GM12891 (cell line): ENCODE data around the gene PGAM5.
"Not testable (repeated sequence)": the region's sequence is repeated elsewhere in the genome, so short reads cannot be mapped to it uniquely, and the experiment has no call there.

Source experiments
- DNase-seq: peaks from one replicate; pipeline ENCODE4 v3.0.0; 2011; ENCODE audit warnings: low spot score; ENCODE audit not compliant: insufficient read length
- FAIRE-seq: peaks from 2 replicates; lab custom pipeline; 2011; peaks lifted over from hg19 to GRCh38; lab: Jason Lieb, UNC
- PAX5 ChIP-seq: IDR thresholded peaks from 2 replicates; pipeline ENCODE4 v1.6.1; 2011; ENCODE audit warnings: low read length, moderate library complexity, mild to moderate bottlenecking; ENCODE audit not compliant: insufficient read depth, severe bottlenecking
- POLR2A ChIP-seq: IDR thresholded peaks from 2 replicates; pipeline ENCODE4 v1.6.1; 2011; ENCODE audit warnings: low read depth, low read length, control low read depth
- POLR2AphosphoS5 ChIP-seq: IDR thresholded peaks from 2 replicates; pipeline ENCODE4 v1.6.1; 2011; ENCODE audit warnings: low read depth, low read length, control low read depth
- POU2F2 ChIP-seq: IDR thresholded peaks from 2 replicates; pipeline ENCODE4 v1.6.1; 2011; ENCODE audit warnings: low read depth, mild to moderate bottlenecking, control low read depth, low read length, moderate library complexity
- SPI1 ChIP-seq: IDR thresholded peaks from 2 replicates; pipeline ENCODE4 v1.6.1; 2011; ENCODE audit warnings: low read depth, low read length, control low read depth
- TAF1 ChIP-seq: IDR thresholded peaks from 2 replicates; pipeline ENCODE4 v1.6.1; 2011; ENCODE audit warnings: low read depth, low read length, control low read depth

The PGAM5 gene

DNA sequence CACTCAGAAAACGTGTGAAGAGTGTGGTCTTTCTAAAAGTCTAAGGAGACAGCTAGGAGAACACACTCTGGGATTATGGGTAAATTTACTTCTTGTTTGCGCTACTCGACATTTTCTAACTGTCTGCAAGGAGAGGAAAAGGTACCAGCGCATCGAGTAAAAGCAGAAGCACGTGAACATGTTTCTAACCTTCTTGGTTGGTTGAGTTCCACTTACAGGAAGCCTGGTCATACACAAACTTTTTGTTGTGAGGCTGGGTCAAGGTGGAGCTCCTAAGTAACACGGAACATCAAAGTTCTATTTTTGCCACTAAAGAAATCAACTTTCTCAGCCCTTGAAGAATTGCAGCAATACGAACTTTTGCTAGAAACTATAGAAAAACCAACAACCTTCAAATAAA, 31.0 kb downstream of the PGAM5 start:
- no peak for FAIRE-seq
- TF ChIP-seq SPI1 (no peak), PAX5 (no peak)
- DNase-seq, result no peak

DNA sequence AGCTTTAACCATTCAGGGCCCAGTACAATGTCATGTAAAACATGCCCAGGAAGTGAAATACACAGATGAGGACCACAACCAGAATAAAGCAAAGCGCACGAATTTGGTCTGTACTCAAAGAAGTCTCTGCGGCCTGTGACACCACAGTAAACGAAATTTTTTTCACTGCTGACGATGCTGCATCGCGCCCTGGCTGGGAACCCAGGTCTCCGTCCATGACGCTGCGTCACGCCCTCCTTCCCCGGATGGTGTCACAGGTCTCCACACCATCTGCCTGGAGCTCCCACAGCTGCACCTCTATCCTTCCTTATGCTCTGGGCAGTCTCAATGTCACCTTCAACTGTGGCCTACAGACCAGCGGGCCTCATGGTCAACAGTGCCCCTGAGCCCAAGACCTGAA, 33.2 kb downstream of the PGAM5 start:
- FAIRE-seq, result no peak
- no peak for TF ChIP-seq POLR2AphosphoS5
- DNase-seq, result no peak

DNA sequence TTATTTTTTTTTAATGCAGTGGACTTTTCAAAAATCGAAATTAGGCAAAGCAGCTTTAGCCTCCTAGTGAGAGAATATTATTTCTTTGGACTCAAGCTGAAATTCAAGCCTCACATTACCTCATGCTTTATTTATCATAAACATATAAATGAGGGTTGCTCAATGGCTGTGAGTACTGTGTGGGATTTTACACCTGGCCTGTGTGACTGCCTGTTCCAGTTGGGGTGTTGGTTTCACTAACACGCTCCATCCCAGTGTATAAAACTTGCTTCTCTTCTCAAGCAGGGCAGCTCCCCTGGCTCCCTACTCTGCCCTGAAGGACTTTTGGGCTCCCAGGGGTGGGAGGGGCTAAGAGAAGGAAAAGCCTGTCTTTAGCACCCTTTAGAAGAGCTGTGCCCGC, 36.0 kb downstream of the PGAM5 start:
- TF ChIP-seq SPI1, result no peak
- no peak for TF ChIP-seq PAX5
- no peak for TF ChIP-seq POU2F2
- TF ChIP-seq POLR2AphosphoS5, result no peak
- no peak for TF ChIP-seq POLR2A
- no peak for TF ChIP-seq TAF1
- DNase-seq (no peak), FAIRE-seq (no peak)

DNA sequence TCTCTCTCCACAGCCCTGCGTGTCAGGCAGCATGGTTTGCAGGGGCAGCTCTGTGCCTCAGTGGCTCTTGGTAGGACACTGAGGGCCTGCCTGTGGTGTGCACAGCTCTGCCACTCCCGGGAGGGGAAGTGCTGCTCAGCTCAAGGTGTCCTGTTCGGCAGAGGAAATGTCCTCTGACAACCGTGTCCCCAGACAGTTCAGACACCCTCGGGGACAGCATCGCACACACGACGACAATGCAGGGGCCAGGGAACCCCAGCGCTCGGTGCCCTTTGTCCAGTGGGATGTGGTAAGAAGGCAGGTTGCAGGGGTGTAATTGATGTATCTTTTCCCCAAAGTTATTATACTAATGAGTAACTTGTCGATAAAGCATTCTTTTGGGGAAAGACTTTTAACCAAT, 36.8 kb downstream of the PGAM5 start:
- DNase-seq, result no peak
- TF ChIP-seq POU2F2, result no peak
- TF ChIP-seq TAF1, result no peak
- TF ChIP-seq PAX5, result no peak
- no peak for TF ChIP-seq SPI1
- TF ChIP-seq POLR2AphosphoS5, result no peak
- no peak for TF ChIP-seq POLR2A
- FAIRE-seq, result no peak

DNA sequence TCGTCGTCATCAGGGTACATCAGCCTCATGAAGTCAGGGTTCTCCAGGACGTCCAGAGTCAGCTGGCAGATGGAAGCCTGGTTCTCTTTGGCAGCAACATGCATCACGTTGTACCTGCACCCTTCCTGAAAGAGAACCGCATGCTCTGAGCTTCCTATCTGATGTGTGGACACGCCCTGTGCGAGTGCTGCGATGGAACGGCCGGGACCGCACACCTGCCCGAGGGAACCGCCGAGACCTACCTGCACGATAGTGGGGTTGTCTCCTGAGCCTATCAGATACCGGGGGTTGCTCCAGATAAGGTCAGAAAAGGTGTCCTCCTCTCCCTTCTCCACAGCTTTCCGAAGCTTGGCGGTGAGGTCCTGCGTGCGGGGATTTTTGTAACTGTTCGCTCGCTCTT, 37.3 kb downstream of the PGAM5 start:
- DNase-seq, result no peak
- TF ChIP-seq SPI1, result no peak
- TF ChIP-seq PAX5, result no peak
- no peak for TF ChIP-seq TAF1
- no peak for TF ChIP-seq POU2F2
- TF ChIP-seq POLR2A, result no peak
- TF ChIP-seq POLR2AphosphoS5, result no peak
- no peak for FAIRE-seq

DNA sequence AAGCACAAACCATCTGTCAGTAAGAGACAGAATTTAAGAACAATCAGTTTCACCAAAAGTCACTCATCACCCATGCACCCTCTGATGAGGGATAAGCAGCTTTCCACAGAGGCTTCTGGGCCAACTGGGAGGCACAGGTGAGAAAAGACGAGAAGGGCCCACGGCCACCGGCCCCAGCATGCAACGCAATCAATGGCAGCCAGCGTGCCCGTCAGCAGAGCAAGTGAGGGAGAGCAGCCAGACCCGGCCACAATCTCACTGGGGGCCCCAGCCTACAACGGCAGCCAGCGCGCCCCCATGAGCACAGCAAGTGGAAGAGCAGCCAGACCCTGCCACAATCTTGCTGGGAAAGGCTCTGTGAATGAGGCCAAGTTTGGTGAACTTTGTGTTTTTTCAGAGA, 37.7 kb downstream of the PGAM5 start:
- DNase-seq (no peak), FAIRE-seq (no peak)
- TF ChIP-seq PAX5, result no peak
- TF ChIP-seq SPI1, result no peak
- TF ChIP-seq POLR2A, result no peak

DNA sequence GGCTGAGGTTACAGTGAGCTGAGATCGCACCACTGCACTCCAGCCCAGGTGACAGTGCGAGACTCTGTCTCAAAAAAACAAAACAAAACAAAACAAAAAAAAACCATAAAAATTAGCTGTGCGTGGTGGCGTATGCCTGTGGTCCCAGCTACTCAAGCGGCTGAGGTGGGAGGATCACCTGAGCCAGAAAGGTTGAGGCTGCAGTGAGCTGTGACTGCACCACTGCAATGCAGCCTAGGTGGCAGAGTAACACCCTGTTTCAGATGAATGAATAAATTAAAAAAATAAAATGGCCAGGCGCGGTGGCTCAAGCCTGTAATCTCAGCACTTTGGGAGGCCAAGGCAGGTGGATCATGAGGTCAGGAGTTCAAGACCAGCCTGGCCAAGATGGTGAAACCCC, 43.0 kb downstream of the PGAM5 start:
- FAIRE-seq, DNase-seq: not testable (repeated sequence)

DNA sequence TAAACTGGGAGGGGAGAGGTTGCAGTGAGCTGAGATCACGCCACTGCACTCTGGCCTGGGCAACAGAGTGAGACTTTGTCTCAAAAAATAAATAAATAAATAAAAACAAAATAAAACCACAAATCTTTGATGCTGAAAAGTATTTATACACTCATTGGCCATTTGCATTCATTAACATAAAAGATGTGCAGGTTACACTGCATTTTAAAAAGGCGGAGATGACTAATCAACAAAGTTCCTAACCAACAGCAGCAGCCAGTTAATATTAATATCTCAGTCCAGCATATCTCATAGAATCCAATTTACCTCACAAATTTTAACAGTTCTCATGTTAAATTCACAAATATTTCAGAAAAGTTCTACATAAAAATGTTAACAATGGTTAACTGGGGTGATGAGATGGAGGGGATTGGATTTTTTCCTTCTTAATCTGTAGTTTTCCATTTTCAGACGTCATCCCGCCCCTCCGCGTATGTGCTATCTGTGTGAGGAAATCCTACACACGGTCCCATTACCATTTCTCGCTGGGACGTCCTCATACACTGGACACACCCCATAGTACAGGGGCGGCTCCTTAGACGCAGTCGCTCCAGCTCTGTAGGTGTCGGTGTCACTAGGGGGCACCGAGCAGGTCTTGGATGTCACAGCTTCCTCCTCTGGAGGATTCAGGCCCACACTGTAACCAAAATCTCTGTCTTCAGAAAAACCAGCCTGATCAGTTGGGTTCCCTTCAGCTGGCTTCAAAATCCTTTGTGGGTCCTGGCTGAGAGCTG, 43.7 kb downstream of the PGAM5 start:
- FAIRE-seq (no peak), DNase-seq (no peak)
- no peak for TF ChIP-seq PAX5
- no peak for TF ChIP-seq POLR2A
- TF ChIP-seq SPI1, result no peak
- no peak for TF ChIP-seq TAF1
- no peak for TF ChIP-seq POLR2AphosphoS5
- TF ChIP-seq POU2F2, result no peak

DNA sequence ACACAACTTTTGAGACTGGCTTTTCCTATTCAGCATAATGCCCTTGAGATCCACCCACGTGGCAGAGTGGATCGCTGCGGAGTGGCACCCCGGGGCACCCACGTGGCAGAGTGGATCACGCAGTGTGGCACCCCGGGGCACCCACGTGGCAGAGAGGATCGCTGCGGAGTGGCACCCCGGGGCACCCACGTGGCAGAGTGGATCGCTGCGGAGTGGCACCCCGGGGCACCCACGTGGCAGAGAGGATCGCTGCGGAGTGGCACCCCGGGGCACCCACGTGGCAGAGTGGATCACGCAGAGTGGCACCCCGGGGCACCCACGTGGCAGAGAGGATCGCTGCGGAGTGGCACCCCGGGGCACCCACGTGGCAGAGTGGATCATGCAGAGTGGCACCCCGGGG, 48.2 kb downstream of the PGAM5 start:
- FAIRE-seq, DNase-seq: not testable (repeated sequence)

DNA sequence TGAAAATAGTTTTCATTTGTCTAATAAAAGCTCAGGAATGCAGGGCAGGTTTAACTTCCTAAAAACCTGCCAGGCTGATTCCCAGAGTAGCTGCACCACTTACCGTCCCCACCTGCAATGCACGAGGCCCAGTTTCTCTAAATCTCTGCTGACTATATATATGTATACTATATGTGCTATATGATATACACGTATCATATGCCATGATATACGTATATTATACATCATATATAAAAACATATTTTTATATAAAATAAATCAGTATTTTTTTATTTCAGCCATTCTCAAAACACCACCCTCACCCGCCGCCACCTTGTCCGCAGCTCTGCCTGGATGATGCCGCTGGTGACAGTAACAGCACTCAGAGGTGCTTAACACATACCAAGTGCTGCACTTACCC, 48.7 kb downstream of the PGAM5 start:
- no peak for TF ChIP-seq PAX5
- no peak for TF ChIP-seq POLR2A
- TF ChIP-seq POLR2AphosphoS5, result no peak
- no peak for TF ChIP-seq POU2F2
- TF ChIP-seq SPI1, result no peak
- no peak for TF ChIP-seq TAF1
- DNase-seq, result no peak
- no peak for FAIRE-seq

DNA sequence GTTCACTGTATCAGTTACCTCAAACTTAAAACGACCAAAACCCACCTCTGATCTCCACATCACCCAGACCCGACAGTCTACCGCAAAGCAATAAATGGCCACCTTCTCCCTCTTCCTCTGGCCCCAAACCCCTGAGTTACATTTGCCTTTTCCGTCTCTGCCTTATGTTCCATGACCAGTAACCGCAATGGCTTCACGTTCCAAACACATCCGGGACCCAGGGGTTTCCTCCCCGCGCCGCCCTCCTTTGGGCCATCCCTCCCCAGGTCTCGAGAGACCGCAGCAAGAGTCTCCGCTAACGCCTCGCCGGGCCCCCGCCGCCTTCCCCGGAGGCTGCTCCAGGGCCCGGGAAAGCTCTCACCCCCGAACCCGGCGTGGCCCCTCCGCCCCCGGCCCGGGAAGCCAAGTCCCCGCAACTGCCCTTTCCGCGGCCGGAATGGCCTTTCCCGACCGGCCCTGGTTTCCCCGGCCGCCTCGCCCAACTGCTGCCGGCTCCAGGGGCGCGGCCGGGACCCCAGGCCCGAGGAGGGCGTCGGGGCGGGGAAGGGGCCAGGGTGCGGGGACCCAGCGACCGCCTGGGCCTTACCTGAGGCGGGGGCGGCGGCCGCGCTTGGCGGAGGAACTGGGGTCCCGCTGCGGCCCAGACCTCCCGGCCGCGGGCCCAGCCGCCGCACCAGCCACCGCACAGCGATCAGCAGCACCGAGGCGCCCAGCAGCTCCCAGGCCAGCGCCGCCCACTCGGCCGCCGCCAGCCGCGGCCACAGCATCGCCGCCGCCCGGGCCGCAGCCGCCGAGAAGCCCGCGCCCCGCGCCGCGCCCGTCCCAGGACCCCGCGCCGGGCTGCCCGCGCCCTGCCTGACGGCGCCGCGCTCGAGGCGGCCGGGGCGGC, 50.6 kb downstream of the PGAM5 start, which contains the start of gene ANKLE2:
TSS of gene ANKLE2 (minus strand) at position 801 of the 889 bp plus-strand sequence. CDS start at position 767, 34 bp downstream.
- FAIRE-seq (no peak), DNase-seq (peak; percentile 64)
- TF ChIP-seq POLR2AphosphoS5, result no peak
- TF ChIP-seq TAF1, result 0 out of 2 replicates have a peak, but pooled peaks have one; percentile 16
